B cell (primary cell): ENCODE results near the gene POLR3B. TPM values are rescaled to one million over a fixed set of nuclear protein-coding genes. Genes with fewer than 3 reads are reported as not detected.

ENCODE experiments used
- ATAC-seq: fragments of 200-7000 bp; cut with Tn5 transposase; one replicate; pipeline ENCODE4 v1.10.0; 2021; ENCODE audit warnings: low read depth, mild to moderate bottlenecking, moderate number of reproducible peaks, moderate library complexity
- CTCF ChIA-PET: fragments of 350-600 bp; sonication (Branson Sonifier 250); formaldehyde crosslinking; loops from one replicate; lab custom pipeline; 2021; ENCODE audit warnings: antibody characterized with exemption, inconsistent platforms; lab: Charles Lee
- POLR2A ChIA-PET: fragments of 350-600 bp; sonication (Branson Sonifier 250); formaldehyde crosslinking; loops from one replicate; lab custom pipeline; 2021; ENCODE audit warnings: antibody characterized with exemption; lab: Charles Lee
- DNase-seq: peaks from one replicate; pipeline ENCODE4 v3.0.0; 2013
- H2AFZ ChIP-seq: 2 replicates; pipeline ENCODE4 v1.6.1; 2012; ENCODE audit warnings: mild to moderate bottlenecking, low read depth, low read length; ENCODE audit not compliant: insufficient read depth, poor library complexity, severe bottlenecking
- H3K27ac ChIP-seq, 2 donors: 1 replicate in 1 of 2; 2 replicates in 1 of 2; pipeline ENCODE4 v1.5.1; 2012 to 2013; ENCODE audit warnings: low read length in 2 of 2, mild to moderate bottlenecking in 2 of 2, moderate library complexity in 1 of 2
- H3K27me3 ChIP-seq, 4 experiments: fragments of 200-600 bp in 1 of 4; sonication (generic) in 1 of 4; replicated peaks in 1 of 4; 1 replicate in 2 of 4; 2 replicates in 2 of 4; pipeline versions ENCODE4 v1.6.1 to v1.7.0; 2013 to 2016; ENCODE audit warnings: low read length in 3 of 4, mild to moderate bottlenecking in 2 of 4, mixed read lengths in 1 of 4, moderate library complexity in 1 of 4; ENCODE audit not compliant: insufficient read depth in 4 of 4, control insufficient read depth in 3 of 4; ENCODE audit errors: control extremely low read depth in 1 of 4
- H3K36me3 ChIP-seq, 2 experiments: replicated peaks in 1 of 2; 1 replicate in 1 of 2; 2 replicates in 1 of 2; pipeline versions ENCODE4 v1.6.1 to v1.7.1; 2013; ENCODE audit warnings: low read length in 1 of 2; ENCODE audit not compliant: insufficient read depth in 2 of 2, control insufficient read depth in 1 of 2; ENCODE audit errors: control extremely low read depth in 1 of 2, extremely low read depth in 1 of 2
- H3K4me1 ChIP-seq, 2 donors: fragments of 200-600 bp in 1 of 2; sonication (generic) in 1 of 2; 1 replicate in 1 of 2; 2 replicates in 1 of 2; pipeline versions ENCODE4 v1.5.1 to v1.6.1; 2013 to 2017; ENCODE audit warnings: low read length in 2 of 2; ENCODE audit not compliant: control insufficient read depth in 2 of 2, insufficient read depth in 2 of 2
- H3K4me2 ChIP-seq: replicated peaks from 2 replicates; pipeline ENCODE3; 2012; ENCODE audit warnings: mild to moderate bottlenecking, low read depth, low read length; ENCODE audit not compliant: poor library complexity, severe bottlenecking
- H3K4me3 ChIP-seq, 5 experiments: fragments of 200-600 bp in 1 of 5; sonication (generic) in 1 of 5; 1 replicate in 3 of 5; 2 replicates in 2 of 5; pipeline versions ENCODE4 v1.5.1 to v1.7.0; 2011 to 2016; ENCODE audit warnings: low read length in 4 of 5, mild to moderate bottlenecking in 4 of 5, low read depth in 2 of 5, control low read depth in 1 of 5, moderate library complexity in 1 of 5; ENCODE audit not compliant: insufficient read depth in 1 of 5; ENCODE audit errors: control extremely low read depth in 1 of 5, extremely low read depth in 1 of 5
- H3K79me2 ChIP-seq: fragments of 200-600 bp; sonication (generic); one replicate; pipeline ENCODE4 v1.6.0; 2016; ENCODE audit warnings: low read length; ENCODE audit not compliant: control insufficient read depth, insufficient read depth
- H3K9ac ChIP-seq: fragments of 200-600 bp; sonication (generic); 2 replicates; pipeline ENCODE4 v1.6.1; 2017; ENCODE audit warnings: mild to moderate bottlenecking, low read length, moderate library complexity
- H3K9me3 ChIP-seq, 3 donors: one replicate each; pipeline versions ENCODE4 v1.6.1 to v1.7.1; 2013; ENCODE audit warnings: low read length in 2 of 3; ENCODE audit not compliant: control insufficient read depth in 2 of 3, insufficient read depth in 1 of 3; ENCODE audit errors: control extremely low read depth in 1 of 3
- H4K20me1 ChIP-seq: 2 replicates; pipeline ENCODE4 v1.6.0; 2012; ENCODE audit warnings: mild to moderate bottlenecking, low read length; ENCODE audit not compliant: insufficient read depth, control insufficient read depth, poor library complexity, severe bottlenecking
- H3K27ac Mint-ChIP-seq: one replicate; pipeline ENCODE4 v1.8.0; 2021; ENCODE audit warnings: mixed read lengths
- H3K27me3 Mint-ChIP-seq: one replicate; pipeline ENCODE4 v1.8.0; 2021; ENCODE audit warnings: mixed read lengths
- H3K4me1 Mint-ChIP-seq: one replicate; pipeline ENCODE4 v1.8.0; 2021; ENCODE audit warnings: mixed read lengths
- H3K4me3 Mint-ChIP-seq: one replicate; pipeline ENCODE4 v1.8.0; 2021; ENCODE audit warnings: mixed read lengths
- H3K9me3 Mint-ChIP-seq: one replicate; pipeline ENCODE4 v1.8.0; 2022; ENCODE audit warnings: mixed read lengths; ENCODE audit not compliant: insufficient read depth
- EZH2 ChIP-seq: IDR thresholded peaks from 2 replicates; pipeline ENCODE4 v1.6.1; 2012; ENCODE audit warnings: borderline replicate concordance, low read depth, mild to moderate bottlenecking, moderate library complexity, low read length; ENCODE audit not compliant: insufficient read depth, poor library complexity, severe bottlenecking
- WGBS: methylation state at CpG from one replicate; pipeline ENCODE4 v1.1.5; 2013; ENCODE audit warnings: missing lambda C conversion rate; ENCODE audit not compliant: insufficient coverage; 5-methylcytosine and 5-hydroxymethylcytosine counted together
- intact Hi-C: fragments of 100-400 bp; cut with micrococcal nuclease; formaldehyde crosslinking; loops from one replicate; pipeline ENCODE4 v1.10.0; 2022
- polyA plus RNA-seq: library from polyadenylated mRNA; depleted of rRNA; stranded (reverse); fragments of >200 nt; gene quantifications from 2 replicates; pipeline ENCODE4 v1.2.3, GENCODE V29; 2012
- total RNA-seq, 2 donors: library from RNA; stranded (reverse); fragments of 120-200 nt in 1 of 2; gene quantifications; 1 replicate in 1 of 2; 2 replicates in 1 of 2; pipeline versions ENCODE4 v1.2.3 to v1.2.4, GENCODE V29; 2013 to 2022
- TF ChIP-seq, protein P1 (sequence below): fragments of 200-600 bp; IDR thresholded peaks from one replicate; pipeline ENCODE4 v1.8.0; 2022; ENCODE audit warnings: antibody characterized with exemption, mild to moderate bottlenecking

POLR3B gene
- total and polyA plus RNA-seq, 2 donors (not counting 1 experiment from before 2014, with no cell fraction given): 1.3 to 9.7 TPM

DNA sequence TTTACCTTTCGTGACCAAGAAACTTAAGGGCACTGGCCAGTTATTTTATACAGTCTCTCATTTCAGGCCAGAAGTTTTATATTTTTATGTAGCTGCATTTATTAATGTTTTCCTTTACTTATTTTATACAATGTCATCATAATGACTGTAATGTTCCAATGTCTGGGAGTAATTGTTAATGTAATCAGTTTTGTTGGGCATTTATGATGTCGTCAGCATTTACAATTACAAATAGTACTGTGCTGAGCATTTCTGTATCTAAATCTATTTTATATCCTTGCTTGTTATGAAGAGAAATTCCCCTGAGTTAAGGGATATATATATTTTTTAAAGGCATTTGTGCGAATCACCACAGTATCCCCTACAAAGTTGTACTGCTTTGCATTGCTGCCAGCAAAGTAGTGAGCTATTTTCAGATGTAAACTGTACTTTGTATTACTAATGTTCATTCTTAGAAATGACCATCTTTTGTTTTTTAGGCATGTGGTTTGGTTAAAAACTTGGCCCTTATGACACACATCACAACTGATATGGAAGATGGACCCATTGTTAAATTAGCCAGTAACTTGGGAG, 74.4 kb downstream of the POLR3B start:
- H3K4me3 ChIP-seq: no peak overlapping the region
- H3K27ac ChIP-seq: no peak overlapping the region
- no peaks in the 10 kb centered on the region for H3K9me3 ChIP-seq
- Mint-ChIP-seq H3K4me1 (no peaks in the 10 kb centered on the region), H3K27me3 (no peaks in the 10 kb centered on the region), H3K4me3 (no peak overlapping the region), H3K9me3 (no peaks in the 10 kb centered on the region), H3K27ac (no peak overlapping the region)
- CTCF ChIA-PET: no interaction called here
- intact Hi-C loops: no loop called here
- no peak for ATAC-seq
- no peak overlapping the region for H2AFZ ChIP-seq
- H3K36me3 ChIP-seq: peaks cover 0 to 24% of the 10 kb centered on the region in 2 experiments
- no peaks in the 10 kb centered on the region for H3K4me1 ChIP-seq
- no peak overlapping the region for H3K4me2 ChIP-seq
- TF ChIP-seq, protein P1, sequence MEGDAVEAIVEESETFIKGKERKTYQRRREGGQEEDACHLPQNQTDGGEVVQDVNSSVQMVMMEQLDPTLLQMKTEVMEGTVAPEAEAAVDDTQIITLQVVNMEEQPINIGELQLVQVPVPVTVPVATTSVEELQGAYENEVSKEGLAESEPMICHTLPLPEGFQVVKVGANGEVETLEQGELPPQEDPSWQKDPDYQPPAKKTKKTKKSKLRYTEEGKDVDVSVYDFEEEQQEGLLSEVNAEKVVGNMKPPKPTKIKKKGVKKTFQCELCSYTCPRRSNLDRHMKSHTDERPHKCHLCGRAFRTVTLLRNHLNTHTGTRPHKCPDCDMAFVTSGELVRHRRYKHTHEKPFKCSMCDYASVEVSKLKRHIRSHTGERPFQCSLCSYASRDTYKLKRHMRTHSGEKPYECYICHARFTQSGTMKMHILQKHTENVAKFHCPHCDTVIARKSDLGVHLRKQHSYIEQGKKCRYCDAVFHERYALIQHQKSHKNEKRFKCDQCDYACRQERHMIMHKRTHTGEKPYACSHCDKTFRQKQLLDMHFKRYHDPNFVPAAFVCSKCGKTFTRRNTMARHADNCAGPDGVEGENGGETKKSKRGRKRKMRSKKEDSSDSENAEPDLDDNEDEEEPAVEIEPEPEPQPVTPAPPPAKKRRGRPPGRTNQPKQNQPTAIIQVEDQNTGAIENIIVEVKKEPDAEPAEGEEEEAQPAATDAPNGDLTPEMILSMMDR: no peak
- TF ChIP-seq EZH2: no peak
- POLR2A ChIA-PET: no interaction called here
- no peaks in the 10 kb centered on the region for H3K79me2 ChIP-seq
- H3K27me3 ChIP-seq: no peaks in the 10 kb centered on the region
- WGBS: no CpG with 5 or more reads among the region's 3 CpGs
- DNase-seq: no peak
- no peaks in the 10 kb centered on the region for H4K20me1 ChIP-seq
- no peak overlapping the region for H3K9ac ChIP-seq

GRCh38 chr12:106433055-106433454, 75.5 kb downstream of the POLR3B start:
- Histone ChIP-seq H3K9me3 (no peaks in the 10 kb centered on the region), H3K27ac (no peak overlapping the region), H3K36me3 (peaks cover 0 to 17% of the 10 kb centered on the region in 2 experiments), H2AFZ (no peak overlapping the region), H4K20me1 (no peaks in the 10 kb centered on the region), H3K4me1 (no peaks in the 10 kb centered on the region), H3K79me2 (no peaks in the 10 kb centered on the region), H3K9ac (no peak overlapping the region), H3K4me2 (no peak overlapping the region), H3K27me3 (no peaks in the 10 kb centered on the region), H3K4me3 (no peak overlapping the region)
- ATAC-seq: no peak
- Mint-ChIP-seq H3K4me1 (no peaks in the 10 kb centered on the region), H3K4me3 (no peak overlapping the region), H3K27me3 (no peaks in the 10 kb centered on the region), H3K9me3 (no peaks in the 10 kb centered on the region), H3K27ac (no peak overlapping the region)
- ChIA-PET POLR2A (no interaction called here), CTCF (no interaction called here)
- WGBS: 100% methylated on average over 1 of the region's 2 CpGs
- TF ChIP-seq, protein P1: no peak
- no peak for TF ChIP-seq EZH2
- intact Hi-C loops: no loop called here
- no peak for DNase-seq
